ENCODE results near the gene HEBP1.

Gene HEBP1

GRCh38 chr12:12993367-12993766, 6.7 kb downstream of the HEBP1 start:
- no peak for DNase-seq (ENCODE audit: low read depth, low spot score)
- no CpG with 5 or more reads among the region's 4 CpGs for WGBS (ENCODE audit: insufficient coverage, insufficient read length)
- H3K36me3 ChIP-seq (ENCODE audit: control insufficient read depth, insufficient read depth, low read length): no peaks in the 10 kb centered on the region

DNA sequence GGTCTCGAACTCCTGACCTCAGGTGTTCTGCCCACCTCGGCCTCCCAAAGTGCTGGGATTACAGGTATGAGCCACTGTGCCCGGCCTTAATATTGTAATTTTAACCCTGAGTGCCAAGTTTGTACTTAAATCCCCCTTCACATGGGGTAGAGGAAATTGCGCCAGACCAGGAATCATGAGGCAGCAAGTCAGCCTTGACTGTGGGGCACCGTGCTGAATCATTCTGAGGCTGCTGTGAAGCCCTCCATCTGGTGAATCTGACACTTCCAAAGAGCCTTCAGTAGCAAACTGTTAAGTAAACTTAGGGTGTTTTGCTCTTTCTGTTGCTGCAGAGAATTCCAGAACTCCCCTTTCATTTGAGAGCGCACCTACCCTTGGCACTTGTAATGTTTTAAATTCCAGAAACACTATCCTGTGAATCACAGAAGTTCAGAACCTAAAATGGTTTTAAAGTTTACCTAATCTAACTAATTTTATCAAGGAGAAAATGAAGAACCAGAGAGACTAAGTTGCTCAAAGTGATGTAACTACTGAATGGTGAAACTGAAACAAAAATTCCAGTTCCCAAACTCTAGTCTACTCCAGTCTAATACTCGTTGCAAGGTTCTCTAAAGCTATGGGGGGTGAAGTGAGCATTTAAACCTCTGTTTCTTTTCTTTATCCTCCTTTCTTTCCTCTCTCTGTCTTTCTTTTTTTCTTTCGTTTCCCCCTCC, 7.5 kb downstream of the HEBP1 start:
- DNase-seq (ENCODE audit: low read depth, low spot score): no peak
- no peak overlapping the region for H3K4me3 ChIP-seq (ENCODE audit: low read length)
- no peaks in the 10 kb centered on the region for H3K9me3 ChIP-seq (ENCODE audit: control insufficient read depth, insufficient read depth, low read length)
- no CpG with 5 or more reads among the region's 8 CpGs for WGBS (ENCODE audit: insufficient coverage, insufficient read length)
- H3K36me3 ChIP-seq (ENCODE audit: control insufficient read depth, insufficient read depth, low read length): no peaks in the 10 kb centered on the region
- no peaks in the 10 kb centered on the region for H3K27me3 ChIP-seq (ENCODE audit: control insufficient read depth, insufficient read depth, low read length)
- H3K27ac ChIP-seq (ENCODE audit: low read length): no peak overlapping the region
- H3K4me1 ChIP-seq (ENCODE audit: control insufficient read depth, insufficient read depth, low read length): 0 out of 2 replicates have a peak, but pooled peaks cover 1% of the 10 kb centered on the region

More at GRCh38 chr12:12993367-12993766, 6.7 kb downstream of the HEBP1 start:
- Histone ChIP-seq H3K27ac (ENCODE audit: low read length) (no peak overlapping the region), H3K27me3 (ENCODE audit: control insufficient read depth, insufficient read depth, low read length) (no peaks in the 10 kb centered on the region), H3K9me3 (ENCODE audit: control insufficient read depth, insufficient read depth, low read length) (no peaks in the 10 kb centered on the region), H3K4me3 (ENCODE audit: low read length) (no peak overlapping the region), H3K4me1 (ENCODE audit: control insufficient read depth, insufficient read depth, low read length) (0 out of 2 replicates have a peak, but pooled peaks cover 1% of the 10 kb centered on the region)

DNA sequence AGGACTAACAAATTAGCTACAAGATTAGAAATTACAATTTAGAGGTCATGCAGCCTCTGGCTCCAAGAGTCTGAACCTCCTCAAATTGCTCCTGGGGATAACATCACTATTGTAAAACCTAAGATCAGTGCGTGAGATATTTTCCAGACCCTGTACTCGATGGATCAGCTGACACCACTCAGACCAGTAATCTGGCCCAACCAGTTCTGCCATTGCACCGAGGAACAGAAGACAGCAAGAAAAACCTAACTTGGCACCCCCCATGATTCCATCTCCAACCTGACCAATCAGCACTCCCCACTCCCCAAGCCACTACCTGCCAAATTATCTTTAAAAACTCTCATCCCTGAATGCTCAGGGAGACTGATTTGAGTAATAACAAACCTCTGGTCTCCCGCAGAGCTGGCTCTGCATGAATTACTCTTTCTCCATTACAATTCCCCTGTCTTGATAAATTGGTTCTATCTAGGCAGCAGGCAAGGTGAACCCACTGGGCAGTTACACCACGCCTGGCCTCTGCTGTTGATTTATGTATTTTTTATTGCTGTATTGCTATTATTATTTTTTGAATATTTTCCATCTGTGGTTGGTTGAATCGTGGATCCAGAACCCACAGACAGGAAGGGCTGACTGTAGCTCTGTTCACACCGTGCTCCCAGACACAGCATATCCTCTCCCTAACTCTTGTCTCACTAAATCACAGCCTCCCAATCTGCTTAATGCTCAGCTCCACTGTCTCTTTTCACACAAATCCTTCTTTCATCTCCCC, 9.2 kb downstream of the HEBP1 start:
- Histone ChIP-seq H3K9me3 (ENCODE audit: control insufficient read depth, insufficient read depth, low read length) (no peaks in the 10 kb centered on the region), H3K27me3 (ENCODE audit: control insufficient read depth, insufficient read depth, low read length) (no peaks in the 10 kb centered on the region), H3K36me3 (ENCODE audit: control insufficient read depth, insufficient read depth, low read length) (0 out of 2 replicates have a peak, but pooled peaks cover 4% of the 10 kb centered on the region), H3K4me1 (ENCODE audit: control insufficient read depth, insufficient read depth, low read length) (0 out of 2 replicates have a peak, but pooled peaks cover 1% of the 10 kb centered on the region), H3K4me3 (ENCODE audit: low read length) (no peak overlapping the region), H3K27ac (ENCODE audit: low read length) (no peak overlapping the region)
- no peak for DNase-seq (ENCODE audit: low read depth, low spot score)
- WGBS (ENCODE audit: insufficient coverage, insufficient read length): no CpG with 5 or more reads among the region's 7 CpGs

GRCh38 chr12:12987421-12987820, 12.6 kb downstream of the HEBP1 start:
- peaks cover 7% of the 10 kb centered on the region; the same call in 1 of the 2 replicates for H3K36me3 ChIP-seq (ENCODE audit: control insufficient read depth, insufficient read depth, low read length)
- WGBS (ENCODE audit: insufficient coverage, insufficient read length): no CpG with 5 or more reads among the region's 5 CpGs
- no peaks in the 10 kb centered on the region for H3K27me3 ChIP-seq (ENCODE audit: control insufficient read depth, insufficient read depth, low read length)
- H3K4me3 ChIP-seq (ENCODE audit: low read length): no peak overlapping the region
- no peak for DNase-seq (ENCODE audit: low read depth, low spot score)
- H3K27ac ChIP-seq (ENCODE audit: low read length): no peak overlapping the region
- H3K4me1 ChIP-seq (ENCODE audit: control insufficient read depth, insufficient read depth, low read length): 0 out of 2 replicates have a peak, but pooled peaks cover 1% of the 10 kb centered on the region
- H3K9me3 ChIP-seq (ENCODE audit: control insufficient read depth, insufficient read depth, low read length): no peaks in the 10 kb centered on the region

DNA sequence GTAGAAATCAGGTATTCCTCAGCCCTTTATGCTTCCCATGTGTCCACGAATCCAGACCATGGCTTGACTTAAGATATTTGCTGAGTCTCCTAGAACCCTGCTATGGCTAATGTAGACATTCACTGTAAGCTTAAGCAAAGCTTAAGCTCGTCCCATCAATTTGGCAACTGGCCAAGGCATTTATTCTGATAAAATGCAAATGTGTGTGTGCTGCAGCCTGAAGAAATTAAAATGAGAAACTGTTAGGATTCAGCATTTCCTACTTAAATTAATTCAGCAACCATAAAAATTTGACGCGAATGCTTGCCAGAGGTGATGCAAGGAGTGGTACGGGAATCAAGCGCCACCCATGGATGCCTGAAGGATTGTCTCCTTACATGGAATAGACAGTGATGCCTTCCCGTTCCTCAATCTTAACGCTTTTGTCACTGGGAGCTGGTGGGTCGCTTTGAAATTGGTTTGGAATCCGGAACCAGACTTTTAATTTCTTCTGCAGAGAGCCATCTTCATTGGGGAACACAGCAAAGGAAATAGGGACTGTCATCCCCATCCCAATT, 13.2 kb downstream of the HEBP1 start:
- DNase-seq (ENCODE audit: low read depth, low spot score): no peak
- WGBS (ENCODE audit: insufficient coverage, insufficient read length): no CpG with 5 or more reads among the region's 10 CpGs
- Histone ChIP-seq H3K4me3 (ENCODE audit: low read length) (no peak overlapping the region), H3K4me1 (ENCODE audit: control insufficient read depth, insufficient read depth, low read length) (0 out of 2 replicates have a peak, but pooled peaks cover 1% of the 10 kb centered on the region), H3K36me3 (ENCODE audit: control insufficient read depth, insufficient read depth, low read length) (peaks cover 7% of the 10 kb centered on the region; the same call in 1 of the 2 replicates), H3K9me3 (ENCODE audit: control insufficient read depth, insufficient read depth, low read length) (no peaks in the 10 kb centered on the region), H3K27me3 (ENCODE audit: control insufficient read depth, insufficient read depth, low read length) (no peaks in the 10 kb centered on the region), H3K27ac (ENCODE audit: low read length) (no peak overlapping the region)

- no CpG with 5 or more reads among the region's 4 CpGs for WGBS (ENCODE audit: insufficient coverage, insufficient read length)
Measured at GRCh38 chr12:12985817-12986408, 14.2 kb downstream of the HEBP1 start.

DNA sequence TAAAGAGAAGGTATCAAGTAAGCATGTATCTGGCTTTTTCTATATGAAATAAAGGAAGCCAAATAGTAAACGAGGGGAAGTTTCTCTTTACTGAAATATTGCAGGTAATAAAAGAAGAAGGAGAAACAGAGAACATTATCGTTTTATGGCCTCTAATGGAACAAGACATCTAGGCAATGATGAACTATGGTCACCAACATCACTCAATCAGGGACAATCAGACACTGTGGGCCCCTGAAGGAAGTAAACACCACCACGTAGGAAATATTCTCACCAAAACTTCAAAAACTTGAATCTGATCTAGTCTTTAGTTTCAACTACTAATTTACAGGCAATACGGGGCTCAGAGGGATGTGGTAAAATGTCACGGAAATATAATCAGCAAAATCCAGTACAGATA, 15.9 kb downstream of the HEBP1 start:
- Histone ChIP-seq H3K27me3 (ENCODE audit: control insufficient read depth, insufficient read depth, low read length) (no peaks in the 10 kb centered on the region), H3K9me3 (ENCODE audit: control insufficient read depth, insufficient read depth, low read length) (no peaks in the 10 kb centered on the region), H3K27ac (ENCODE audit: low read length) (no peak overlapping the region), H3K4me3 (ENCODE audit: low read length) (no peak overlapping the region), H3K4me1 (ENCODE audit: control insufficient read depth, insufficient read depth, low read length) (0 out of 2 replicates have a peak, but pooled peaks cover 1% of the 10 kb centered on the region), H3K36me3 (ENCODE audit: control insufficient read depth, insufficient read depth, low read length) (peaks cover 7% of the 10 kb centered on the region; the same call in 1 of the 2 replicates)
- no CpG with 5 or more reads among the region's 5 CpGs for WGBS (ENCODE audit: insufficient coverage, insufficient read length)
- no peak for DNase-seq (ENCODE audit: low read depth, low spot score)

More at GRCh38 chr12:12985817-12986408, 14.2 kb downstream of the HEBP1 start:
- Histone ChIP-seq H3K9me3 (ENCODE audit: control insufficient read depth, insufficient read depth, low read length) (no peaks in the 10 kb centered on the region), H3K4me3 (ENCODE audit: low read length) (no peak overlapping the region), H3K36me3 (ENCODE audit: control insufficient read depth, insufficient read depth, low read length) (peaks cover 7% of the 10 kb centered on the region; the same call in 1 of the 2 replicates), H3K4me1 (ENCODE audit: control insufficient read depth, insufficient read depth, low read length) (no peaks in the 10 kb centered on the region), H3K27ac (ENCODE audit: low read length) (no peak overlapping the region), H3K27me3 (ENCODE audit: control insufficient read depth, insufficient read depth, low read length) (no peaks in the 10 kb centered on the region)
- DNase-seq (ENCODE audit: low read depth, low spot score): no peak

GRCh38 chr12:12983420-12984035, 16.5 kb downstream of the HEBP1 start:
- no CpG with 5 or more reads among the region's 9 CpGs for WGBS (ENCODE audit: insufficient coverage, insufficient read length)
- 0 out of 2 replicates have a peak, but pooled peaks cover 1% of the 10 kb centered on the region for H3K4me1 ChIP-seq (ENCODE audit: control insufficient read depth, insufficient read depth, low read length)
- H3K9me3 ChIP-seq (ENCODE audit: control insufficient read depth, insufficient read depth, low read length): no peaks in the 10 kb centered on the region
- H3K27ac ChIP-seq (ENCODE audit: low read length): no peak overlapping the region
- no peak overlapping the region for H3K4me3 ChIP-seq (ENCODE audit: low read length)
- no peaks in the 10 kb centered on the region for H3K27me3 ChIP-seq (ENCODE audit: control insufficient read depth, insufficient read depth, low read length)
- DNase-seq (ENCODE audit: low read depth, low spot score): no peak
- peaks cover 7% of the 10 kb centered on the region; the same call in 1 of the 2 replicates for H3K36me3 ChIP-seq (ENCODE audit: control insufficient read depth, insufficient read depth, low read length)

DNA sequence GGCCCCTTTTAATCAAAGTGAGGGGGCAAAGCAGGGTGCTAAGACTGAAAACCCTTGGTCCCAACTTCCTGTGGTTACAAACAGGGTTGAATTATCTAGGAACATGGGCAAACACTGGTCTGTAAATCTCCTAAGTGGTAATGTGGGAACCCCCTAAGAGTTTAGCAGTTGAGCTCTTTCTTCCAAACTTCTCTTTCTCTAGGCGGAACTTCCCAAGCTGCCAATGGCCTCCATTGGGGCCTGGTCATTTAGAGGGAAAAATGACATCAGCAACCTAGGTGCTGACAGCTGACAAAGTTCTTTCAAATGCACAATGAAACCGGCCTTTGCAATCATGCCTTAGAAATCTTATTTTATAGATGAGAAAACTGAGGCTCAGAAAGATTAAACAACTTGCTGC, 17.7 kb downstream of the HEBP1 start:
- Histone ChIP-seq H3K27ac (ENCODE audit: low read length) (no peak overlapping the region), H3K36me3 (ENCODE audit: control insufficient read depth, insufficient read depth, low read length) (peaks cover 7% of the 10 kb centered on the region; the same call in 1 of the 2 replicates), H3K9me3 (ENCODE audit: control insufficient read depth, insufficient read depth, low read length) (no peaks in the 10 kb centered on the region), H3K27me3 (ENCODE audit: control insufficient read depth, insufficient read depth, low read length) (no peaks in the 10 kb centered on the region), H3K4me1 (ENCODE audit: control insufficient read depth, insufficient read depth, low read length) (0 out of 2 replicates have a peak, but pooled peaks cover 1% of the 10 kb centered on the region), H3K4me3 (ENCODE audit: low read length) (no peak overlapping the region)
- no peak for DNase-seq (ENCODE audit: low read depth, low spot score)
- no CpG with 5 or more reads among the region's 2 CpGs for WGBS (ENCODE audit: insufficient coverage, insufficient read length)
